CD4-positive, alpha-beta T cell treated with Interleukin-15 for 4 hours (primary cell): ENCODE results near the gene ANKRD9.
"Not testable (repeated sequence)": the region's sequence is repeated elsewhere in the genome, so short reads cannot be mapped to it uniquely, and the experiment has no call there.

ENCODE experiments used
- DNase-seq: peaks from one replicate; pipeline ENCODE4 v3.0.0-alpha.2; 2020; ENCODE audit warnings: low spot score

The ANKRD9 gene

GRCh38 chr14:102509746-102510615, at the start of gene ANKRD9:
TSS of gene ANKRD9 (minus strand) at chr14:102509776. CDS start at chr14:102507889, 1,887 bp downstream.
- peak; percentile 90 for DNase-seq

GRCh38 chr14:102558556-102558955, 49.0 kb upstream of the ANKRD9 start:
- no peak for DNase-seq

- no peak for DNase-seq
Observed at GRCh38 chr14:102557434-102558226, 48.1 kb upstream of the ANKRD9 start.

GRCh38 chr14:102556098-102556677, 46.6 kb upstream of the ANKRD9 start:
- DNase-seq, result no peak

GRCh38 chr14:102554821-102555819, 45.5 kb upstream of the ANKRD9 start:
- peak; percentile 45 for DNase-seq

GRCh38 chr14:102551995-102552705, 42.6 kb upstream of the ANKRD9 start:
- no peak for DNase-seq

GRCh38 chr14:102550927-102551401, 41.4 kb upstream of the ANKRD9 start:
- DNase-seq, result not testable (repeated sequence)

- no peak for DNase-seq
Observed at GRCh38 chr14:102548616-102549240, 39.2 kb upstream of the ANKRD9 start.

- no peak for DNase-seq
Observed at GRCh38 chr14:102545461-102546265, 36.1 kb upstream of the ANKRD9 start.

- DNase-seq, result peak; percentile 14
Observed at GRCh38 chr14:102544747-102545460, 35.3 kb upstream of the ANKRD9 start.

- no peak for DNase-seq
Observed at GRCh38 chr14:102544046-102544746, 34.6 kb upstream of the ANKRD9 start.

- DNase-seq, result no peak
Observed at GRCh38 chr14:102541771-102542170, 32.2 kb upstream of the ANKRD9 start.

GRCh38 chr14:102541029-102541491, 31.5 kb upstream of the ANKRD9 start:
- DNase-seq, result not testable (repeated sequence)

GRCh38 chr14:102540315-102541028, 30.9 kb upstream of the ANKRD9 start:
- no peak for DNase-seq

GRCh38 chr14:102539544-102540314, 30.2 kb upstream of the ANKRD9 start:
- no peak for DNase-seq
